GM12873 (cell line): ENCODE results near the gene PLB1.

Experiments used
- TF ChIP-seq, protein P1 (sequence below): IDR thresholded peaks from 2 replicates; pipeline ENCODE4 v1.5.1; 2012; ENCODE audit warnings: low read depth, mild to moderate bottlenecking, moderate library complexity, low read length, control low read depth; ENCODE audit not compliant: insufficient read depth; ENCODE audit errors: missing control alignments

The PLB1 gene, protein sequence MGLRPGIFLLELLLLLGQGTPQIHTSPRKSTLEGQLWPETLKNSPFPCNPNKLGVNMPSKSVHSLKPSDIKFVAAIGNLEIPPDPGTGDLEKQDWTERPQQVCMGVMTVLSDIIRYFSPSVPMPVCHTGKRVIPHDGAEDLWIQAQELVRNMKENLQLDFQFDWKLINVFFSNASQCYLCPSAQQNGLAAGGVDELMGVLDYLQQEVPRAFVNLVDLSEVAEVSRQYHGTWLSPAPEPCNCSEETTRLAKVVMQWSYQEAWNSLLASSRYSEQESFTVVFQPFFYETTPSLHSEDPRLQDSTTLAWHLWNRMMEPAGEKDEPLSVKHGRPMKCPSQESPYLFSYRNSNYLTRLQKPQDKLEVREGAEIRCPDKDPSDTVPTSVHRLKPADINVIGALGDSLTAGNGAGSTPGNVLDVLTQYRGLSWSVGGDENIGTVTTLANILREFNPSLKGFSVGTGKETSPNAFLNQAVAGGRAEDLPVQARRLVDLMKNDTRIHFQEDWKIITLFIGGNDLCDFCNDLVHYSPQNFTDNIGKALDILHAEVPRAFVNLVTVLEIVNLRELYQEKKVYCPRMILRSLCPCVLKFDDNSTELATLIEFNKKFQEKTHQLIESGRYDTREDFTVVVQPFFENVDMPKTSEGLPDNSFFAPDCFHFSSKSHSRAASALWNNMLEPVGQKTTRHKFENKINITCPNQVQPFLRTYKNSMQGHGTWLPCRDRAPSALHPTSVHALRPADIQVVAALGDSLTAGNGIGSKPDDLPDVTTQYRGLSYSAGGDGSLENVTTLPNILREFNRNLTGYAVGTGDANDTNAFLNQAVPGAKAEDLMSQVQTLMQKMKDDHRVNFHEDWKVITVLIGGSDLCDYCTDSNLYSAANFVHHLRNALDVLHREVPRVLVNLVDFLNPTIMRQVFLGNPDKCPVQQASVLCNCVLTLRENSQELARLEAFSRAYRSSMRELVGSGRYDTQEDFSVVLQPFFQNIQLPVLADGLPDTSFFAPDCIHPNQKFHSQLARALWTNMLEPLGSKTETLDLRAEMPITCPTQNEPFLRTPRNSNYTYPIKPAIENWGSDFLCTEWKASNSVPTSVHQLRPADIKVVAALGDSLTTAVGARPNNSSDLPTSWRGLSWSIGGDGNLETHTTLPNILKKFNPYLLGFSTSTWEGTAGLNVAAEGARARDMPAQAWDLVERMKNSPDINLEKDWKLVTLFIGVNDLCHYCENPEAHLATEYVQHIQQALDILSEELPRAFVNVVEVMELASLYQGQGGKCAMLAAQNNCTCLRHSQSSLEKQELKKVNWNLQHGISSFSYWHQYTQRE (N-terminal part only)

DNA sequence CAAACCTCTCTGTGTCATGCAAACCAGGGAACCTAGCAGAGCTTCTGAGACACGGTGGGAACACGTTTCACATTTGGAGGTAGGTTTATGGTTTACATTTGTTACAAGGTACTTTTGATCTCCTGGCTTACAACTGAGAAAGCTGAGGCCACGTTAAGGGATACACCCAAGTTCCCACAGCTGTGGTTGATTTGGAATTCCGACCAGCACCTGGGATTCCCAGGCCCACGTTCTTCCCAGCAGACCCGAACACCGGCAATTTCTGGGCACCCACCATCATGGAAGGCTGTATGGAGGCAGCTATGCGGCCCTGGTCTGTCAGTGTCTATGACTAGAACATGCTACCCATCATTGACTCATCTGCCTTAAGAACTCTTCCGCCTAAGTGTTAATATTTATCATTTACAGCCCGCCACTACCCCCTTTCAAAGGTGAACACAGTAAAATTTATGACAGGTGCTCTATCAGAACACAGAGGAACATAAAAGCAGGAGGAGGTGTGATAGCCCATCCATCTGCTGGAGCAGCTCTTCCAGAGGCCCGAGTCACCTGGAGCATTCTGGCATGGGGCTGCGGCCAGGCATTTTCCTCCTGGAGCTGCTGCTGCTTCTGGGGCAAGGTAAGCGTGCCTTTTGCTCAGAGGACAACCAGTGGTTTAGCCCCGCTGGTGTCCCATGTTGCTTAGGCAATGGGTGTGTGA, at the start of gene PLB1:
TSS of gene PLB1 (plus strand) at position 510 of the 700 bp plus-strand sequence. CDS start at position 565, 55 bp downstream.
- TF ChIP-seq, protein P1, sequence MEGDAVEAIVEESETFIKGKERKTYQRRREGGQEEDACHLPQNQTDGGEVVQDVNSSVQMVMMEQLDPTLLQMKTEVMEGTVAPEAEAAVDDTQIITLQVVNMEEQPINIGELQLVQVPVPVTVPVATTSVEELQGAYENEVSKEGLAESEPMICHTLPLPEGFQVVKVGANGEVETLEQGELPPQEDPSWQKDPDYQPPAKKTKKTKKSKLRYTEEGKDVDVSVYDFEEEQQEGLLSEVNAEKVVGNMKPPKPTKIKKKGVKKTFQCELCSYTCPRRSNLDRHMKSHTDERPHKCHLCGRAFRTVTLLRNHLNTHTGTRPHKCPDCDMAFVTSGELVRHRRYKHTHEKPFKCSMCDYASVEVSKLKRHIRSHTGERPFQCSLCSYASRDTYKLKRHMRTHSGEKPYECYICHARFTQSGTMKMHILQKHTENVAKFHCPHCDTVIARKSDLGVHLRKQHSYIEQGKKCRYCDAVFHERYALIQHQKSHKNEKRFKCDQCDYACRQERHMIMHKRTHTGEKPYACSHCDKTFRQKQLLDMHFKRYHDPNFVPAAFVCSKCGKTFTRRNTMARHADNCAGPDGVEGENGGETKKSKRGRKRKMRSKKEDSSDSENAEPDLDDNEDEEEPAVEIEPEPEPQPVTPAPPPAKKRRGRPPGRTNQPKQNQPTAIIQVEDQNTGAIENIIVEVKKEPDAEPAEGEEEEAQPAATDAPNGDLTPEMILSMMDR = no peak

DNA sequence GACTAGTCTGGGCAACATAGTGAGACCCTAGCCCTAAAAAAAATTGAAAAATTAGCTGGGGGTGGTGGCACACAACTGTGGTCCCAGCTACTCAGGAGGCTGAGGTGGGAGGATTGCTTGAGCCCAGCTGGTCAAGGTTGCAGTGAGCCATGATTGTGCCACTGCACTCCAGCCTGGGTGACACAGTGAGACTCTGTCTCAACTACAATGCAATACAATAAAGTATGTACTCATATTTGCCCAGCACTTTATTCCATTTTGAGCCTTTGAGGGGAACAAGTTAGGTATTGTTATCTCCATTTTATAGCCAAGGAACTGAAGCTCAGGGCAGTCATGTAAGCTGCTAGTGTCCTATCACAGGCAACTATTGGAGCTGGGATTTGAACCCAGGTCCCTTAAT, 49.3 kb upstream of the PLB1 start:
- TF ChIP-seq, protein P1 = no peak

DNA sequence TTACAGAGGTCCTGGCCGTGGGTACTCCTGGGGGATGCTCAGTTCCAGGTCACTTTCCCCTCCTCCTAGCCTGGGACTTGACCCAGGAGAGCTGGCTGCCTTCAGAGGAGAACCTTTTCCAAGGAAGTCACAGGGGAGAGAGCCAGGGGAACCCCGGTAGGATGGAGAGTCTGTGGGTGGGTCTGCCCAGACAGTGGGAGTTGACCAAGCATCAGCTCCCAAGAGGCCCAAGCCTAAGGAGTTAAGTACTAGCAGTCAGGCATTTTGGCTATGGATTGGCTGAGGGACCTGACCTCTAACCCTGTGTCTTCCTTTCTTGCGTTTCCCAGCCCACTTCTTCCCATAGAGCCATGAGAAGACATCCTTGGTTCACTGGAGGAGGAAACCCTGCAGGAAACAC, 48.8 kb upstream of the PLB1 start:
- TF ChIP-seq, protein P1 = no peak

DNA sequence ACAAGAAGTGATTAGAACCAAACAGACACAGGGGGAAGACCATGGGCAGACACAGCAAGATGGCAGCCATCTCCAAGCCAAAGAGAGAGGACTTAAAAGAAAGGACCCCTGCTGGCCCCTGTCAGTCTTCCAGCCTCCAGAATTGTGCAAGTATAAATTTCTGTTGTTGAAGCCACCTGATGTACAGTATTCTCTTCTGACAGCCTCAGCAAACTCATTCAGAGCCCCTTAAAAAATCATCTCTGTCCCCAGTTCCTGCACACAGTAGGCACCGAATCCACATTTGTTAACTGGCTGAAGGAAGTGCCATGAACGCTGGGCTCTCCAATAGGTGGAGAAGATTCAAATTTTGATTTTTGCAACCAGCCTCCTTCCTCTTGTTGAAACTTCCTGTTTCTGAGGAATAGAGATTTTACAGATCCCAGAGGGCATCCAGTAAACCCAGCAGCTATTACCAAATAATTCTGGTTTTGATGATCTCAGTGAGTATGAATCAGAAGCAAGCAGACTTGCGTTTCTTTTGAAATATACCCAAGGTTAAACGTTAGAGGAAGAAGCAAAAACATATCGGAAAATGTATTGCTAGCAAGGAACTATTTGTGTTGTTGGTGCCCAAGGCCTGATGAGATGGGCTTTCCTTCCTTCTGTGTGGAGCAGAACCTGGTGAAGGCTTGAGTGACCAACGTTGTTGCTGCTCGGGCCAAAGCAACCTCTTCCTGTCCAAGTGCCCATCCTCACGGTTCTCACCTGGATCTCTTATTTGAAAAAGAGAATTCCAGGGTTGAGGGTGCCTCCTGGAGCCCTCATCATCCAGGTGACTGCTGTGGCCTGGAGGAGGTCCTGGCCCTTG, 47.7 kb upstream of the PLB1 start:
- TF ChIP-seq, protein P1 = no peak

DNA sequence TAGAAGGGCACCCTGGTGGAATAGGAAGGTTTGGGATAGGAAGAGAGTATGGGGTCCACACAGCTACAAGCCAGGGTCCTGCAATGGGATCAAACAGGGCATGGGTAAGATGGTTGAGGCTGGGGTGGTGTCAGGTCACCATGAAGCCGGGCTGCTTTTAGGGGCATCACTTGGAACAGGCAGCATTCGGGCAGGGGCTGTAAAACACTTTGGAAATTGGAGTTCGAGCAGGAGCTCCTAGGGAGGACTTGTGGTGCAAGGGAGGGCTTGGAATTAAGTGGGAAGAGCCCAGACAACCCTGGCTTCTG, 47.1 kb upstream of the PLB1 start:
- TF ChIP-seq, protein P1 = no peak

DNA sequence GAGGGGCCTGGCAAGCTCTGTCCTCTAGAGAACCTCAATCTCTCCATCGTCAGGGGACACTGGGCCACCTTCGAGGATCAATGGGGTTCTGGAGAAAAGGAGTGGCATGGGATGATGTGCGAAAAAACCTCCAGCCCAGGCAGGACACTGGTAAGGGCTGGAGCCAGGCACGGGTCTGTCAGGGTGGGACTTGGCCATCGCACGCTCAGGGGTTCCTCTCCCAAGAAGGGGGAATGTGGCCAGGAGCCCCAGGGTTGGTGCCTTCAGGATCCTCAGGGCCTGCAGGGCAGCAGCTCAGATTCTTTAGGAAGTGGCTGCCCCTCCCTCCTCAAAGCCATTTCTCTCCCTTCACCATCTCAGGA, 46.8 kb upstream of the PLB1 start:
- TF ChIP-seq, protein P1 = no peak
